AG04450 (cell line): ENCODE data around the gene RBM8A. TPM values are rescaled to one million over a fixed set of nuclear protein-coding genes. Genes with fewer than 3 reads are reported as not detected.

Source experiments
- CTCF ChIA-PET: fragments of 300-600, 350-600 bp; formaldehyde crosslinking; extraction: SDS; loops from one replicate; lab custom pipeline; 2022; ENCODE audit warnings: antibody characterized with exemption, inconsistent platforms; lab: Charles Lee
- POLR2A ChIA-PET: fragments of 350-600 bp; formaldehyde crosslinking; extraction: SDS; loops from one replicate; lab custom pipeline; 2021; ENCODE audit warnings: antibody characterized with exemption, inconsistent platforms; lab: Yijun Ruan, JAX
- DNase-seq: peaks from one replicate; pipeline ENCODE4 v3.0.0-alpha.2; 2011; ENCODE audit warnings: low read depth, low spot score
- H3K27ac ChIP-seq: one replicate; pipeline ENCODE4 v1.5.1; 2012; ENCODE audit warnings: low read depth, low read length, control low read depth
- H3K27me3 ChIP-seq: one replicate; pipeline ENCODE4 v1.6.0; 2012; ENCODE audit warnings: low read length; ENCODE audit not compliant: control insufficient read depth, insufficient read depth
- H3K4me3 ChIP-seq: 2 replicates; pipeline ENCODE4 v1.5.1; 2011; ENCODE audit warnings: mild to moderate bottlenecking, low read depth, low read length, control low read depth
- H3K9me3 ChIP-seq: 2 replicates; pipeline ENCODE4 v1.5.1; 2012; ENCODE audit warnings: low read length; ENCODE audit not compliant: control insufficient read depth, insufficient read depth
- polyA plus RNA-seq: library from polyadenylated mRNA; depleted of rRNA; stranded (reverse); fragments of >200 nt; gene quantifications from 2 replicates; pipeline ENCODE4 v1.2.3, GENCODE V29; 2011
- TF ChIP-seq, protein P1 (sequence below): IDR thresholded peaks from 2 replicates; pipeline ENCODE4 v1.5.1; 2011; ENCODE audit warnings: low read depth, low read length, control low read depth, inconsistent platforms

Gene RBM8A
- polyA plus RNA-seq, 1 experiment: 158 TPM

DNA sequence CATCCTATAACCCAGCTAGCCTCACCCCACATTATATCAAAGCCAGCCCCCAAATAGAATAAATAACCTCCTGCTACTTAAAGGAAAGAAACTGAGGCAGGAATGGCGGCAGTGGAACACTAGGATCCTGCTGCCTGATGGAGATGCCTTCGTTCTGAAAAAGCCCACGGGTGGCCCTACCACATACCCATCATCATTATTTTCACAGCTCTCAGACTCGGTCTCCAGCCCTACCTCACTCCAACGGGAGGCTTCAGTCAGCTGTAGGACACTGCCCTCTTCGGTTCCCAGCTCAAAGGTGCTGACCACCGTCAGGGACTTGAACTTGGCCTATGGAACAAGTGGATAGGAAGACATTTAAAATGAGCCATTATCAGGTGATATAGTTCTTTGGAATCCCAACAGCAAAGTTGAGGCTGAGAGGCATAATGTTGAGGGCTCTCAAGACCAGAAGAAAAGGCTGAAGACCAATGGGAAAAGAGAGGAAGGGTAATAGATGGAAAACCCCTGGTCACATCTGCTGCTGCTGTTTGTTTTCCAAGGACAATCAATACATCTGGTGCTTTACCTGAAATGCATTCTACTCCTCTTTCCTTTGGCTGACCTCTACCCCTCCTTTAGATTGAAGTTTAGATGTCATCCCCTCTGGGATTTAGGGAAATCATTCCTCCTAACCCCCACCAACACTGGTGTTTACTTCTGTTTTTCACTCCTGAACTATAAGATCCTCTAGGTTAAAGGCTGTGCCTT lies 33.8 kb downstream of the RBM8A start:
- DNase-seq: no peak
- ChIA-PET CTCF (interaction anchor here (1.1 to 5.1 kb wide), 8 partner anchors 12 to 139 kb away, joined by 3 to 133 read pairs (median 20); partner anchors contain the start of genes ITGA10 and NUDT17), POLR2A (interaction anchor here (2.4 to 2.5 kb wide), 2 partner anchors 25 to 35 kb away, joined by 15 to 25 read pairs; partner anchors contain the start of genes PEX11B and PIAS3)
- H3K9me3 ChIP-seq: no peaks in the 10 kb centered on the region
- no peaks in the 10 kb centered on the region for H3K27me3 ChIP-seq
- H3K27ac ChIP-seq: peak overlapping the region; percentile 99
- TF ChIP-seq, protein P1, sequence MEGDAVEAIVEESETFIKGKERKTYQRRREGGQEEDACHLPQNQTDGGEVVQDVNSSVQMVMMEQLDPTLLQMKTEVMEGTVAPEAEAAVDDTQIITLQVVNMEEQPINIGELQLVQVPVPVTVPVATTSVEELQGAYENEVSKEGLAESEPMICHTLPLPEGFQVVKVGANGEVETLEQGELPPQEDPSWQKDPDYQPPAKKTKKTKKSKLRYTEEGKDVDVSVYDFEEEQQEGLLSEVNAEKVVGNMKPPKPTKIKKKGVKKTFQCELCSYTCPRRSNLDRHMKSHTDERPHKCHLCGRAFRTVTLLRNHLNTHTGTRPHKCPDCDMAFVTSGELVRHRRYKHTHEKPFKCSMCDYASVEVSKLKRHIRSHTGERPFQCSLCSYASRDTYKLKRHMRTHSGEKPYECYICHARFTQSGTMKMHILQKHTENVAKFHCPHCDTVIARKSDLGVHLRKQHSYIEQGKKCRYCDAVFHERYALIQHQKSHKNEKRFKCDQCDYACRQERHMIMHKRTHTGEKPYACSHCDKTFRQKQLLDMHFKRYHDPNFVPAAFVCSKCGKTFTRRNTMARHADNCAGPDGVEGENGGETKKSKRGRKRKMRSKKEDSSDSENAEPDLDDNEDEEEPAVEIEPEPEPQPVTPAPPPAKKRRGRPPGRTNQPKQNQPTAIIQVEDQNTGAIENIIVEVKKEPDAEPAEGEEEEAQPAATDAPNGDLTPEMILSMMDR: no peak
- H3K4me3 ChIP-seq: no peak overlapping the region

DNA sequence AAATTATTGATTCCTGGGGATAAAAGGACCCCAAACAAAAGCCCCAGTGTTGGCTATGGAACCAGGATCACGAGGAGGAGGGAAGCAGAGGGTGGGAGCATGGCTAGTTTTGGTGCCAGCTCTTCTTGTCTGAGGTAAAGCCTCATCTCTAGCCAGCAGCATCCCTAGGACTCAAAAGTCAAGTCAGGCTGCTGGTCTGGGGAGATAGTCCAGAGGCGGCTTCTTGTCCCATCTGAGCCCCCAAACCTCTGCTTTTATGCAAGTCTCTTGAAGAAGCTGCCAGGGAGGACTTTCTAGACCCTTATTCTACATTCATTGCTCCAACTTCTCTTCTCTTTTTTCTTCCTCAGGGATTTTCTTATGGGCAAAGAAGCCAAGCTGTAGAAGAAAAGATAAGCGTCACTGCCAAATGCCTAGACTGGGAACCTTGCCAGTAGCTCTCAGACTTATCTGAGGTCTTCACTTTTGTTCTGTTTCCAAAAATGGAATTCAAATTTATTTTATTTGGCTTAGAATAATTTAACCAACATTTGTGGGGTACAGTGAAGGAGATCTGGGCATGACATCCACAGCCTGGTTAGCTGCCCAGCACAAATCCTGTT lies 34.7 kb downstream of the RBM8A start:
- POLR2A ChIA-PET: interaction anchor here (0.6 to 2.5 kb wide), 10 partner anchors 16 to 111 kb away, joined by 3 to 25 read pairs (median 8); partner anchors contain the start of genes ANKRD34A, NUDT17, PEX11B and PIAS3
- no peaks in the 10 kb centered on the region for H3K27me3 ChIP-seq
- peak; percentile 32 for DNase-seq
- TF ChIP-seq, protein P1: no peak
- H3K9me3 ChIP-seq: no peaks in the 10 kb centered on the region
- peak overlapping the region; percentile 99 for H3K27ac ChIP-seq
- H3K4me3 ChIP-seq: peak overlapping the region; percentile 33
- CTCF ChIA-PET: interaction anchor here (0.9 to 5.1 kb wide), 26 partner anchors 10 to 142 kb away, joined by 3 to 133 read pairs (median 10); partner anchors contain the start of genes ANKRD34A, ITGA10, NUDT17 and PEX11B

DNA sequence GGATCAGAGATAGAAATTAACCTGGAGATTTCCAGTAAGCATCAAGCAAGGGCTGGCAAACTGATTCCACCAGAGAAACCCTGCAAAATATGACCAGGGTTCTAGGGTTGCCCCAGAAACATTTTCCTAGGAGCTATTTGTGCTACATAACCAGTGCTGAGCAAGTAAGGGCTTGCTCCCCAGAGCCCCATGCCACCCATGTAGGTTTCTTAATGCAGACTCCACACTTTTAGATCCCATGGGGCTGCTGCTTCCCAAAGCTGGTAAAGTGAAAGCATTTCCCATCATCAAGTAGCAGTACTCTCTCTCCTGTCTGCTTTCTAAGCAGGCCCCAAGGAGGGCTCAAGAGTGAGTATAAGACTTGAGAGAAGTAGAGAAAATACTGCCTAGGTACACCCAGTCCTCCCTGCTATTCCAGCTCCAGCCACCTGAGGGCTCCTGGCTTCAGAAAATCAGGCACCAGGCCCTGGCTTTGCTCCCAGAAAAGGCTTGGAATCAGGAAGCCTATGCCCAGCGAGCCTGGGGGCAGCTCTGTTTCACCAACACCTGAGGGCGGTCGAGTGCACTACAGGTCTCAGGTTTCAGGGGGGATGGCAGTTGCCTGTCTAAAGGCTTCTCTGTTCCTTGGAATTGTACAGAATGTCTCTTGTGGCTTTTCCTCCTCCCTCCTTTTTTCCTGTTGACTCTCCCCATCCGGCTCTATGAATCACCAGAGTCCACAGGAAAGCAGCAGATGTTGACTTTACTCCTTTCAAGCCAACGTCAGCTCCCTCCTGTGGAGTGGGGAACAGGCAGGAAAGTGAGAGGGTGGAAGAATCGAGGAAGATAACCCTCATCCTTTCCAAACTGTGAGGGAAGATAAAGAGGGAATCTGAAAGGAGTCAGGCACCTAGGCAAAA lies 35.4 kb downstream of the RBM8A start:
- POLR2A ChIA-PET: interaction anchor here (0.6 to 2.5 kb wide), 11 partner anchors 13 to 112 kb away, joined by 3 to 25 read pairs (median 7); partner anchors contain the start of genes ANKRD34A, NUDT17, PEX11B and PIAS3
- CTCF ChIA-PET: interaction anchor here (0.6 to 5.1 kb wide), 32 partner anchors 11 to 152 kb away, joined by 3 to 133 read pairs (median 8); partner anchors contain the start of genes ANKRD34A, ITGA10, NUDT17 and PEX11B
- Histone ChIP-seq H3K27ac (peak overlapping the region; percentile 99), H3K27me3 (no peaks in the 10 kb centered on the region), H3K9me3 (no peaks in the 10 kb centered on the region), H3K4me3 (peak overlapping the region; percentile 33)
- DNase-seq: peak; percentile 98
- TF ChIP-seq, protein P1: peak; percentile 93

DNA sequence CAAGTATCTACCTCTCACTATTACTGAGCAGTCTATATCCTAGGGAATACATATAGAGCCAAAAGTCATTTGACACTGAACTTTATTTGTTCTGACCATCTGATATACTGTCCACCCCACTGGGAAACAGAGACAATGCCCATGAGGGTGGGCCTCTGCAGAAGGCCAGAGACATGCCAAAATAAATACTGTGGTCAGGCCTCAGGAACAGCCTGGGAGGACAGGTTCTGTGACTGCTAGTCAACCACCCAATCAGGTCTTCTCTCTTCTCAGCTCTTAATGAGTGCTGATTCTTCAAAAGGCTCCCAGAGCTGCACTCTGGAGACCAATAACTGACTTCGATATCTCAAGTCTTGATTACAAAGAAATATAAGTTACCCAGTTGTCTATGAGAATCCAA lies 36.1 kb downstream of the RBM8A start:
- H3K27me3 ChIP-seq: no peaks in the 10 kb centered on the region
- CTCF ChIA-PET: interaction anchor here (0.7 to 5.1 kb wide), 26 partner anchors 10 to 152 kb away, joined by 3 to 133 read pairs (median 10); partner anchors contain the start of genes ANKRD34A, ITGA10, NUDT17 and PEX11B
- TF ChIP-seq, protein P1: no peak
- H3K9me3 ChIP-seq: no peaks in the 10 kb centered on the region
- no peak for DNase-seq
- H3K27ac ChIP-seq: peak overlapping the region; percentile 99
- no peak overlapping the region for H3K4me3 ChIP-seq
- POLR2A ChIA-PET: interaction anchor here (0.9 to 2.5 kb wide), 7 partner anchors 12 to 46 kb away, joined by 4 to 25 read pairs (median 8); partner anchors contain the start of genes NUDT17, PEX11B, PIAS3 and RBM8A
